Transverse colon (tissue), 3 donors: ENCODE data around the gene GAS2L1.

ENCODE experiments used
- EP300 ChIP-seq: sonication (generic); formaldehyde crosslinking; IDR thresholded peaks from one replicate; pipeline ENCODE4 v1.6.1; 2017; ENCODE audit warnings: antibody characterized with exemption, low read depth
- POLR2A ChIP-seq: fragments of 450-650 bp; IDR thresholded peaks from one replicate; pipeline ENCODE4 v1.6.1; 2016; ENCODE audit warnings: antibody characterized with exemption, mild to moderate bottlenecking, moderate library complexity
- TF ChIP-seq, protein P1 (sequence below), 5 experiments: fragments of 200-600 bp in 3 of 5; fragments of 450-650 bp in 2 of 5; sonication (generic) in 3 of 5; IDR thresholded peaks; 1 replicate in 2 of 5; 2 replicates in 3 of 5; pipeline ENCODE4 v1.5.1; 2016 to 2017; ENCODE audit warnings: antibody characterized with exemption in 5 of 5, inconsistent platforms in 3 of 5, mild to moderate bottlenecking in 2 of 5, moderate library complexity in 1 of 5

DNA sequence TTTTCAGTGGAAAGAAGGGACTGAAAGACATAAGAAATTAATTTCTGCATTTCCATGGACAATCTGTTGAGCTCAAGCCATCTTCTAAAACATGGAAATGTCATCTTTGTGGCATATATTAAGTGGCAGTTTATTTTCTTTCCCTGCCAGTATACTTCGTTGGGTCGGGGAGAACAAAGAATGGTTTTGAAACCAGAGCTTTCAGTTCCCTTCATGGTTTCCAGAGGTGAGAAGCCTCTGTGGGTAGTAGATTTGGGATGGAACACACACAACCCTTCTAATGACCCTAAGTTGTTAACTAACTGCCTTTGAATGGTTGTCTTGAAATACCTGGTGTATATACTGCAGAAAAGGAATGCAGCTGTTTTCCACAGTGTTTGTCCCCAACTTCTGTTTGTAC is 17.6 kb upstream of the GAS2L1 start:
- TF ChIP-seq EP300 (no peak), POLR2A (no peak)
- TF ChIP-seq, protein P1, sequence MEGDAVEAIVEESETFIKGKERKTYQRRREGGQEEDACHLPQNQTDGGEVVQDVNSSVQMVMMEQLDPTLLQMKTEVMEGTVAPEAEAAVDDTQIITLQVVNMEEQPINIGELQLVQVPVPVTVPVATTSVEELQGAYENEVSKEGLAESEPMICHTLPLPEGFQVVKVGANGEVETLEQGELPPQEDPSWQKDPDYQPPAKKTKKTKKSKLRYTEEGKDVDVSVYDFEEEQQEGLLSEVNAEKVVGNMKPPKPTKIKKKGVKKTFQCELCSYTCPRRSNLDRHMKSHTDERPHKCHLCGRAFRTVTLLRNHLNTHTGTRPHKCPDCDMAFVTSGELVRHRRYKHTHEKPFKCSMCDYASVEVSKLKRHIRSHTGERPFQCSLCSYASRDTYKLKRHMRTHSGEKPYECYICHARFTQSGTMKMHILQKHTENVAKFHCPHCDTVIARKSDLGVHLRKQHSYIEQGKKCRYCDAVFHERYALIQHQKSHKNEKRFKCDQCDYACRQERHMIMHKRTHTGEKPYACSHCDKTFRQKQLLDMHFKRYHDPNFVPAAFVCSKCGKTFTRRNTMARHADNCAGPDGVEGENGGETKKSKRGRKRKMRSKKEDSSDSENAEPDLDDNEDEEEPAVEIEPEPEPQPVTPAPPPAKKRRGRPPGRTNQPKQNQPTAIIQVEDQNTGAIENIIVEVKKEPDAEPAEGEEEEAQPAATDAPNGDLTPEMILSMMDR (IDR thresholded peaks at IDR 0.05), result no peak
